Ovary (tissue), 3 donors: ENCODE results near the gene MSI2.

Source experiments
- CTCF ChIP-seq, 3 donors: fragments of 450-650 bp in 2 of 3; fragments of 200-600 bp in 1 of 3; IDR thresholded peaks; one replicate each; pipeline versions ENCODE4 v1.5.1 to v1.8.0; 2016 to 2022; ENCODE audit warnings: antibody characterized with exemption in 3 of 3, mild to moderate bottlenecking in 1 of 3
- EP300 ChIP-seq: sonication (generic); formaldehyde crosslinking; IDR thresholded peaks from one replicate; pipeline ENCODE4 v1.6.1; 2017; ENCODE audit warnings: antibody characterized with exemption
- POLR2A ChIP-seq: fragments of 450-650 bp; IDR thresholded peaks from one replicate; pipeline ENCODE4 v1.6.1; 2017; ENCODE audit warnings: antibody characterized with exemption, mild to moderate bottlenecking, moderate library complexity
- donor health status: DM: no; HTN: no; CAD: no.

- TF ChIP-seq CTCF (IDR thresholded peaks at IDR 0.05) (no peak), POLR2A (no peak), EP300 (no peak)
These were observed 326.8 kb downstream of the MSI2 start for GRCh38 chr17:57582881-57583756.
